ENCODE measurements around the gene PKDREJ. TPM values are rescaled to one million over a fixed set of nuclear protein-coding genes. Genes with fewer than 3 reads are reported as not detected.

Gene PKDREJ
- total and polyA plus RNA-seq, 8 donors = under 0.01 to 0.10 (median 0.06) TPM; not detected in 5

GRCh38 chr22:46240506-46240905, 22.6 kb downstream of the PKDREJ start:
- DNase-seq = no peak
- Histone ChIP-seq H3K9me3 (no peaks in the 10 kb centered on the region), H3K4me3 (no peak overlapping the region), H3K27ac (no peak overlapping the region), H3K36me3 (peaks cover 8 to 75% (median 69%) of the 10 kb centered on the region in 4 donors), H3K4me1 (peaks cover 0 to 17% (median 9%) of the 10 kb centered on the region in 4 donors), H3K27me3 (no peaks in the 10 kb centered on the region)
- intact Hi-C loops (cut with DNase I; ENCODE audit: low total_unique reads) = no loop called here
- TF ChIP-seq POLR2AphosphoS5 (IDR thresholded peaks at IDR 0.05) (no peak), POLR2A (IDR thresholded peaks at IDR 0.05) (no peak), EP300 (IDR thresholded peaks at IDR 0.05) (no peak), CTCF (IDR thresholded peaks at IDR 0.05) (no peak)
- 83 to 89% (median 83%) methylated on average over 6 of the region's 6 CpGs for WGBS, 5 donors

GRCh38 chr22:46240073-46240472, 23.1 kb downstream of the PKDREJ start:
- H3K4me1 ChIP-seq = peaks cover 0 to 17% (median 5%) of the 10 kb centered on the region in 4 donors
- intact Hi-C loops (cut with DNase I; ENCODE audit: low total_unique reads) = no loop called here
- peaks cover 12 to 77% (median 71%) of the 10 kb centered on the region in 4 donors for H3K36me3 ChIP-seq
- no peak for DNase-seq
- H3K27me3 ChIP-seq = no peaks in the 10 kb centered on the region
- H3K4me3 ChIP-seq = no peak overlapping the region
- no peaks in the 10 kb centered on the region for H3K9me3 ChIP-seq
- 88 to 100% (median 92%) methylated on average over 2 of the region's 2 CpGs for WGBS, 5 donors
- no peak for TF ChIP-seq POLR2AphosphoS5 (IDR thresholded peaks at IDR 0.05)
- TF ChIP-seq CTCF (IDR thresholded peaks at IDR 0.05) = no peak
- TF ChIP-seq POLR2A (IDR thresholded peaks at IDR 0.05) = no peak
- TF ChIP-seq EP300 (IDR thresholded peaks at IDR 0.05) = no peak
- no peak overlapping the region for H3K27ac ChIP-seq

DNA sequence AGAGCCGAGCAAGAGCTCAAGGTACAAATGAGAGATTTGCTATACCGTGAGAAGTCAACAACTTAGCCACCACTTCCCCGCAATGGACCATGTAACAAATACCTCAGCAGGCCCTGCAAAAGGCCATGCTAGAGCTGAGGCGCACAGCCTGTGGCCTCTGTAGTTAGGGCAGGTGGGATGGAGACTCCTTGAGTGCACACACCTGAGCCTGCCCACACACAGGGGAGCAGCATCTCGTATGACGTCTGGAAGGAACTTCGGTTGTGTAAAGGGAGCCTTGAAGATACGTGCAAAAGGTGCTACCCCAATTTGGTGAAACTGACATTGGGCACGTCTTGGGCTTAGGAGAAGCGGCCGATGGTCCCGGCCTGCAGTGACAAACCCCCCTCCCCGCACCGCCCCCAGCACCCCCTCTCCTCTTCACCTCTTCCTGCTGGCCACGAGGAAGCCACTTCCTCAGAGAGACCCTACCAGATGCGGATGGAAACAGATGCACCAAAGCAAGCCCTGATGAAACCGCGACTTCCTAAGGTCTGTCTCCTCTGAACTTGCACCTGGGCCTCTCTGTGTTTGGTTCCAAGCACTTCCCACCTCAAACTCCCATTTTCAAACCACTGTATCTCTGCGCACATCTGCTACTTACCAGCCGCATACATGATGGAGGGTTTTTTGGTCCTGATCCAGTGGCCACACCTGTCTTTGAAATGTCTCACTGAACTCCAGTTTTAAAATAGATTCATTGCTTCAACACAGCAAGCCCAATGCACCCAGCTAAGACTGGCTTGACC, 23.7 kb downstream of the PKDREJ start:
- peaks cover 0 to 17% (median 5%) of the 10 kb centered on the region in 4 donors for H3K4me1 ChIP-seq
- H3K4me3 ChIP-seq = no peak overlapping the region
- no peak for DNase-seq
- H3K27ac ChIP-seq = peak overlapping the region in 2 of 5 donors; percentile 53 to 62
- no peaks in the 10 kb centered on the region for H3K27me3 ChIP-seq
- 76 to 86% (median 83%) methylated on average over 19 to 20 of the region's 20 CpGs for WGBS, 5 donors
- no peaks in the 10 kb centered on the region for H3K9me3 ChIP-seq
- TF ChIP-seq EP300 (IDR thresholded peaks at IDR 0.05) (no peak), POLR2A (IDR thresholded peaks at IDR 0.05) (no peak), POLR2AphosphoS5 (IDR thresholded peaks at IDR 0.05) (no peak), CTCF (IDR thresholded peaks at IDR 0.05) (no peak)
- intact Hi-C loops (cut with DNase I; ENCODE audit: low total_unique reads) = no loop called here
- peaks cover 12 to 77% (median 70%) of the 10 kb centered on the region in 4 donors for H3K36me3 ChIP-seq

- 78 to 92% (median 91%) methylated on average over 16 of the region's 16 CpGs for WGBS, 5 donors
- peaks cover 6 to 74% (median 61%) of the 10 kb centered on the region in 4 donors for H3K36me3 ChIP-seq
These were observed 24.6 kb downstream of the PKDREJ start for GRCh38 chr22:46238541-46238940.

More at GRCh38 chr22:46238541-46238940, 24.6 kb downstream of the PKDREJ start:
- Histone ChIP-seq H3K4me1 (peaks cover 0 to 22% (median 6%) of the 10 kb centered on the region in 4 donors), H3K9me3 (no peaks in the 10 kb centered on the region), H3K27me3 (no peaks in the 10 kb centered on the region), H3K27ac (peak overlapping the region in 2 of 5 donors; percentile 53 to 62), H3K4me3 (no peak overlapping the region)
- no peak for DNase-seq
- intact Hi-C loops (cut with DNase I; ENCODE audit: low total_unique reads) = no loop called here
- TF ChIP-seq POLR2A (IDR thresholded peaks at IDR 0.05) (no peak), CTCF (IDR thresholded peaks at IDR 0.05) (no peak), EP300 (IDR thresholded peaks at IDR 0.05) (no peak), POLR2AphosphoS5 (IDR thresholded peaks at IDR 0.05) (no peak)

Measured in stomach (tissue), 9 donors.